NCI-H146 (cell line): ENCODE data around the gene IRF1.

ENCODE experiments used
- DNase-seq: peaks from one replicate; lab custom pipeline; 2025; lab: John Stamatoyannopoulos, UW

The IRF1 gene

GRCh38 chr5:132460846-132461568 is 29.6 kb downstream of the IRF1 start:
- DNase-seq = no peak

- DNase-seq = peak; percentile 12
These were observed 30.4 kb downstream of the IRF1 start for GRCh38 chr5:132459983-132460838.

GRCh38 chr5:132459031-132459982 is 31.3 kb downstream of the IRF1 start:
- no peak for DNase-seq

GRCh38 chr5:132458651-132459030 is 31.9 kb downstream of the IRF1 start:
- no peak for DNase-seq

DNA sequence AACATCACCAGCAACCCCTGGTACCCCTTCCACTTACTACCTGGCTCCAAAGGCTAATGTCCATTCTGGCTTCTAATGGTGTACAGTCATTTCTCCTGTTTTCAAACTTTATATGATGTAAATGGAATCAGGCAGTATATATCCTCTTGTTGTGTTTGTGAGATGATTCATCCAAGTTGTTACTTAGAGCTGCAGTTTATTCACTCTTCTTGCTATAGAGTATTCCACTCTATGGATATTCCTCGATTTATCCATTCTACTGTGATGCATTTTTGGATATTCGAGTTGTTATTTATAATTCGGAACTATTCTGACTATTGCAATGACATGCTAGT is 32.4 kb downstream of the IRF1 start:
- no peak for DNase-seq

- DNase-seq = no peak
These were observed 33.0 kb downstream of the IRF1 start for GRCh38 chr5:132457371-132458225.

DNA sequence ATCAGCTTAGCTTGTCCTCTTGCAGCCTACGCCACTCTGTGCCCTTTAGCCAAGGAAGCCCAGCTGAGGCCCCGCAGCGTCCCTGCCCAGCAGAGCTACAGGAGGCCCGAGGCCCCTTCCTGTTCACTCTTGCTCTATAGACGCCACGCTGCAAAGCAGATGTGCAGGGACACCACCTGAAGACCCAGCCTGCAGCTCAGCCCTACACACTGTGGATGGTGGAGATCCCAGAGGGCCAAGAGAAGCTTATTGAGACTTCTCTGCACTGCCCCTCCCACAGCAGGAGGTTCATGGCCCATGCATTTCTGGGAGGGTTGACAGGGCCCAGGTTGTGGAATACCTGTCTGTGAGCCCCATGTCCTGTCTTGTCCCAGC is 33.6 kb downstream of the IRF1 start:
- DNase-seq = no peak

- no peak for DNase-seq
These were observed 34.1 kb downstream of the IRF1 start for GRCh38 chr5:132456296-132456986.

GRCh38 chr5:132455614-132456115 is 34.9 kb downstream of the IRF1 start:
- DNase-seq = peak; percentile 10

- no peak for DNase-seq
These were observed 36.2 kb downstream of the IRF1 start for GRCh38 chr5:132454361-132454760.

DNA sequence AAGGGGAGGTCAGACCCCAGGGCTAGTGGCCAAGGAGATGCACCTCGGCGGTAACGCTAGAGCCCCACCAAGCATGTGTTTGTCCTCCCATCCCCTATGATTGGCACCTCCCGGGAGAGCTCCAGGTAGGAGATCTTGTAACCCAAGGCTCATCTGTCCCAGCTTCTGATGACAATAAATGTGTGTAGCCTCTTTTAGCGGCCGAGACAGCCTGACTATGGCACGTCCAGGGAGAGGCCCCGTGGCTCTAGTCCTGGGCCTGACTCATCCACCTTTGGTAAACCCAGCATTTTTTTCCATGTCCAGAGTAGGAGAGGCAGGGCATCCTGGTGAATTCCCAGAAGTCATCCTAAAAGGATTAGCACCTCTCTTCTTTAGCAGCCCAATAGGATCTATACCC is 39.2 kb downstream of the IRF1 start:
- no peak for DNase-seq

GRCh38 chr5:132449060-132449459 is 41.5 kb downstream of the IRF1 start:
- DNase-seq = no peak

DNA sequence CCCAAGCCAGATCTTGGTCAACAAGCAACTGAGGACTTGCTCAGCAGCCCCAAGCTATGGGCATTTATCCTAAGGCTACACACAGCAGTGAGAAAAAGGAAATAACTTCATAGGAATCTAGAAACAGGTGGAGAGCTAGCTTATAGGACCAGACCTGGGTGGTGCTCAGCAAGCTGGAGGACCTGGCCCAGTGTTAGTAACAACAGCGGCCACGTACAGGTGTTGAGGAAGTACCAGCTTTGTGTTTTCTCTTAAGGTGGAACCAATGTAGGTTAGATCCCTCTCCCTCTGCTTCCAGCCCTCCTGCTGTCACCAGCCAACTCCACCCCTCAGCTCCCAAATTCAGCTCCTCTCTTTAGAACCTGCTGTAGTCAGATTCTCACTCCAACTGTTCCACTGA is 43.4 kb downstream of the IRF1 start:
- DNase-seq = no peak

DNA sequence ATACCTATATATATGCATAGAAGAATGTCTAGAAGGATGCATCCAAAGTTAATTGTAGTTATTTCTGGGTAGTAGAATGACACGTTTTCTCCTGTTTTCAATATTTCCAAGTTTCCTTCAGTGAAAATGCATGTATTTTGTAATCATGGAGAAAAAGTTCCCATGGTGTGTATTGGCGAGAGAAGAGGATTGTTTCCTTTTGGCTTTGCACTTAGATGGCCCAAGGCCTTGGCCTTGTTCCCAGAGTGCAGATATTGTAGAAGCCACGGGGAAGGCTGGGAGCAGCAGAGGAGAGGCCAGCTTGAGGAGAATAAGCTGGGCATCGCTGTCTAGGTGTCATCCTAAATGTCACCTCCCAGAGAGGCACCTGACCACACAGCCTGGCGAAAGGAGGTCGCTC is 44.0 kb downstream of the IRF1 start:
- no peak for DNase-seq

DNA sequence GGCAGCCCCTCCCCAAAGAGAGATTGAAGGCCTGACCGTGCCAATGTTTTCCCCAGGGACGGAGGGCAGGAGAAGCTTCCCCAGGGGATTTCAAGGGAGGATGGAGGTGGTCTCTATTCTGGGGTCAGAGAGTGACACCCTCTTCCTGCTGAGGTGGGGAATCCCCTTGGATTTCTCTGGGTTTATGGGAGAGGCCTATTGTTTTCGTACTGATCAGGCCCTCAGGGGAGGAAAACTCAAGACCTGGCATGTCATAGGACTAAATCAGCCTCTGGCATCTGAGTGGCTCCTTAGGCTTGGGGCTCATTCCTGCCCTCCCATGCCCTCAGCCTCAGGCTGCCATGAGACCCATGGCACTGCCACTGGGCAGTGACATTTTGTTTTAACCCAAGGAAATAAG is 44.6 kb downstream of the IRF1 start:
- no peak for DNase-seq

DNA sequence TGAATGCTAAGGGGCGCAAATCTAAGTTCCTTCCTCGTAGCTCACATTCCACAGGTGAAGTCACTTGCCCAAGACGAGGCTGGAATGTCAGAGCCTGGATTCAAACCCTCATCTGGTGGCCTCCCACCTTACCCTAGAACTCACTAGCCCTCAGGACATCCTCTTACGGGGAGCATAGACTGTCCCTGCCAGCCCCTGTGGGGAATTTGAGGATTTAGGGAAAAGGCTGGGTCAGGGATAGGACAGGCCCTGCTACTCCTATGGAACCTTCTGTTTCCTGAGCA is 45.0 kb downstream of the IRF1 start:
- no peak for DNase-seq

- no peak for DNase-seq
These were observed 45.5 kb downstream of the IRF1 start for GRCh38 chr5:132444841-132445639.

DNA sequence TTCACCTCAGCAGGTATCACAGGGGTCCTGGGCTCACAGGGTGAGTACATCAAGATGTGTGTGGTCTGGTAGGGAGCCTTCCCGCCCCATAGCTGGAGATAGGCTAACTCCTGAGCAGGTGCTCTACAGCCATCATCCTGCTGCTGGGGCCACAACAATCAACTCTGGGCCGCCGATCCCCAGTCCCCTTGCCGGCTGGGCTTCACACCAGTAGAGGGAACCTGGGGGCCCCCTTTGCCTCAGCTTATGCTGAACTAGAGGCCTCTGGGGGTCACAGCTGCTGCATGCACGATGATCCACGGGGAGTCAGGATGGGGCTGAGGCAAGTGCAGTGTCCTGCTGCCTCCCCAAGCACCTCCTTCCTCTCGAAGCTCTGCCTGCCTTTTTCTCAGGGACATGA is 46.5 kb downstream of the IRF1 start:
- DNase-seq = no peak

GRCh38 chr5:132439521-132440089 is 51.0 kb downstream of the IRF1 start:
- no peak for DNase-seq

GRCh38 chr5:132438917-132439316 is 51.7 kb downstream of the IRF1 start:
- no peak for DNase-seq
